GOT3 (cell line): ENCODE data around the gene SLC25A10.
"Not testable (repeated sequence)": the region's sequence is repeated elsewhere in the genome, so short reads cannot be mapped to it uniquely, and the experiment has no call there.

Experiments
- DNase-seq: peaks from one replicate; lab custom pipeline; 2025; ENCODE audit warnings: mixed read lengths; lab: John Stamatoyannopoulos, UW

Gene SLC25A10

GRCh38 chr17:81722184-81723120 lies 10.4 kb downstream of the SLC25A10 start:
- no peak for DNase-seq

GRCh38 chr17:81723651-81724209 lies 11.6 kb downstream of the SLC25A10 start:
- DNase-seq: no peak

GRCh38 chr17:81725439-81725838 lies 13.4 kb downstream of the SLC25A10 start:
- no peak for DNase-seq

- DNase-seq: no peak
Measured at GRCh38 chr17:81726004-81726403, 13.9 kb downstream of the SLC25A10 start.

- no peak for DNase-seq
Measured at GRCh38 chr17:81727324-81728031, 15.4 kb downstream of the SLC25A10 start.

DNA sequence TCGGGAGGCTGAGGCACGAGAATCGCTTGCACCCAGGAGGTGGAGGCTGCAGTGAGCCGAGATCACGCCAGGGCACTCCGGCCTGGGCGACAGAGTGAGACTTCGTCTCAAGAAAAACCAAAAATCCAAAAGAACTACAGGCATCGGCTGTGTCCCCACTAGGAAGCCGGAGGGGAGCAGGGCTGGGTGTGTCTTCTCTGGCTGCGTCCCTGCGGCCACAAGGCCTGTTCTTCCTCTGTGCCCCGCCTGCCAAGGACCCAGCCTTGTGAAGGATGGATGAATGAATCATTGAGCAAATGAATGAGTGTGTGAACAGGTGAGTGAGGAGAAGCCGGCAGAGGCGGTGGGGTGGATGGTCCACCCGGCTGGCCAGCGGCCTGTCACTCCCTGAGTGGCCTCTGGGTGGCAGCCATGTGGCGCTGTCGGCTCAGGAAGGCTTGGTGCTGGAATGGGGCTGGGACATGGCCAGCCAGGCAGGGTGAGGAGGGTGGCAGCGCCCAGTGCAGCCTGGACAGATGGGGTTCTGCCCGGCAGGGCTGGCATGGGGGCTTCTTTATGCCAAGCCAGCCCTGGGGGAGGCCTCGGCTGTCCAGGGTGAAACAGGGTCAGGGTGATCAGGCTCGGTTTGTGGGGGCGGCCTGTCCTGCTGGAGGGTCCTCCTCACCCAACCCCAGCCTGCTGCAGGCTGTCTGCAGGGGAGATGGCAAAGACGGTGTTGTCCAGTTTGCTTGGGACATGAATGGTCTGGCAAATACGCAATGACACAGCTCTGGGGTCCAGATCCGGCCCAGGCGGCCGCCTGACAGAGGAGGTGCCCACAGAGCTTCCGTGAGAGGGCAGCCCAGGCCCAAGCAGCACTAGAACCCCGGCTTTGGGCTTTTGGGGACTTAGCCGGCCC lies 21.7 kb downstream of the SLC25A10 start:
- peak; percentile 33 for DNase-seq

DNA sequence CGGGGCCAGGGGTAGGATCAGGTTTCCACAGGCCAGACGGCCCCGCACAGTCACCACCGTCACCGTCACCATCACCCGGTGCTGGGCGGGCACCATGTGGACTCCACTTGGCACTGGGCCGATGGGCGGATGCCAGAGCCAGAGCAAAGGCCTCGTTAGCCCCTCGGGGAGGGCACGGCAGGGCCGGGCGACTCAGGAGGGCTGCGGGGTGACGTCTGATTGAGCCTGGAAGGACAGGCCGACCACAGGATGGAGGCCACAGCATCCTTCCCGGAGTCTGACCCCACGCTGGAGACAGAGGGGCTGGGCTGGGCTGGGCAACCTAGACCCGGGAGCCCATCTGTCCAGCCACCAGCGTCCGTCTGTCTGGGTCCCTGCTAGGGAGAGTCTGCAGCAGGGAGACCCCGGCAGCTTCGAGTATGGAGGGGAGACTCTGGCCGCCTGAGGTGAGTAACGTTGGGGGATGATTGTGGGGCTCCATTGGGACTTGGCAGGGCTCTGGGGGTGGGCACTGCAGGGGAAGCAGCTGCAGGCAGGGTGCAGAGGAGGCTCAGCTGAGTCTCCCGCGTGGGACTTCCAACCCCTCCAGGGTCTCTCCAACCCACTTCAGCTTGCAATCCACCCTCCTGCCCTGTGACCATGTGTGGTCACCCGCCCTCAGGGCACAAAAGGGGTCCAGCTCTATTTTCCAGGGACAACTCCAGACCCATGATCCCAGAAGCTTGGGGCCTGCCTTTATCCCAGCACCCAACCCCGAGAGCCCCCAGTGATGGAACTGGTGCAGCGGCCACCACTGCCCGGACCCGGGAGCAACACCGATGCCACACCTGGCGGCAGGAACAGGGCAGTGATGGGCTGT lies 22.6 kb downstream of the SLC25A10 start:
- DNase-seq: no peak

DNA sequence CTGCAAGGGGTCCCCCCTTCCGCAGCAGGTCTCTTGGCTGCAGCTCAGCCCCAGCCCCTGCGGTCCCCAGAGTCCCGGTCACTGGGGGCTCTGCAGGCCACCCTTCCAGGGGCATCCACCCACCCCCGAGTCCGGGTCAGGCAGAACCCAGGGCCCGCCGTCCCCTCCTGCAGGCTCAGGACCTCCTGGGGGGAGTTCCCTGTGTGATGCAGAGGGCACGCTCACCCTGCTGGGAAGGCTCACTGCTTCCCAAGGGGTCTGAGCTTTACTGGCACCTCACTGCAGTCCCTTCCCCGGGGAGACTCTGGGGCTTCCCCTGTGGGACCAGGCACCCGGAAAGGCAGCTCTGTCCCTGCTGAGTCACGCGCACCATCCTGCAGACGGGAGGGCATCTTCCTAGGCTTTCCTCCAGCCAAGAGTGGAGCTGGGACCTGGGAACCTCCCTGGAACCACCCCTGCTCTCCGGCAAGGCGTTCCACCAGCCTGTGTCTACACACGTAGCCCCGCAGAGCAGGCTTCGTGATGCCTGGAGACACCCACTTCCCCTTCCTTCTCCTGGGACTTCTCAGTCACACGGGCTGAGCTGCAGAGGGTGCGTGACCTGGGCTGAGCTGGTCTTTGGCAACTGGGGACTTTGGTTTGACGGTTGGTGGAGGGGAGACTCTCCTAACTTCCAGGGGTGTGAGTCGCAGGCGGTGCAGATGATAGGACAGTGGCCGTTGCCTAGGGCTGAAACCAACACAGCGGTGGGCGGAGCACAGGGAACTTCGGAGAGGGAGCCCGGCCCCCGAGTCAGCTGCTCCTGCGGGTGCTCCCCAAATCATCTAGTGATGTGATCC lies 23.4 kb downstream of the SLC25A10 start:
- DNase-seq: no peak

- DNase-seq: no peak
Measured at GRCh38 chr17:81737947-81738800, 26.1 kb downstream of the SLC25A10 start.

GRCh38 chr17:81738801-81739393 lies 26.8 kb downstream of the SLC25A10 start:
- DNase-seq: no peak

- DNase-seq: not testable (repeated sequence)
Measured at GRCh38 chr17:81739593-81739992, 27.5 kb downstream of the SLC25A10 start.

GRCh38 chr17:81740395-81740961 lies 28.4 kb downstream of the SLC25A10 start:
- DNase-seq: no peak

GRCh38 chr17:81741049-81741593 lies 29.0 kb downstream of the SLC25A10 start:
- DNase-seq: no peak

DNA sequence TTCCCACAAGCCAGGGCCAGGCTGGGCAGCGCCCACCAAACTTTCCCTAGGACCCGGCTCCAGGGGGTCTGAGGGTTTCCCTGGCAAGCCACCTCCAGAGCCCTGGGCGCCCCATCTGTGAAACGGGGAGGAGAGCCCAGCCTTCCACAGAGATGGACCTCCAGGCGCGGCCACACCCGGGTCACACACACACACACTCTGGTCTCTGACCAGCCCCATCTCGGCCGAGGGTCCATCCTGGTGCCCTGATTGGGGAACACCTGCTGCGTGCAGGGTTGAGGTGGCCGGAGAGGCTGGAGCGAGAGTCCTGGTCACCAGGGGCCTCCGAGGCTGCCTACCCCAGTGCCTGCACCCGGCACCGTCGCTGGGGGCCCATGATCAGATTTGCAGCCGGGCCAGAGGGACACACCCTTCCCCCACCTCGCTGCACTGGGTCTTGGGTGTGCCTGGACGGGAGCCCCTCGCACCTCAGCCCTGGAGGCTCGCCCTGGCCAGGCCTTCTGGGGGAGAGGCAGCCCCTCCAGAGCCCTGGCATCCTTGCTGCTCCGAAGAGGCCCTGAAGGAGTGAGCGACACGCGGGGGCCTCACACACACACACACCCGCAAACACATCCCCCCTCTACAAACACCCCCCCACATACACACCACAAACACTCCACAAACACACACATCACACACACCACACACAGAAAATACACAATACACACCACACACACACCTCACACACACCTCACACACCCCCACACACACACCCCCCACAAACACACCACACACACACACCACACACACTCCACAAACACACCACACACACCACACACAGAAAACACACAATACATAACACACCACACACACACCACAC lies 29.7 kb downstream of the SLC25A10 start:
- no peak for DNase-seq
